Inflammatory macrophage treated with lipopolysaccharide for 4 hours (primary cell): ENCODE measurements around the gene PPARG.
A peak's percentile ranks its signal among the peaks of the same experiment; 100 is the strongest.

ENCODE experiments used
- DNase-seq: peaks from one replicate; pipeline ENCODE4 v3.0.0-alpha.2; 2020

Gene PPARG

DNA sequence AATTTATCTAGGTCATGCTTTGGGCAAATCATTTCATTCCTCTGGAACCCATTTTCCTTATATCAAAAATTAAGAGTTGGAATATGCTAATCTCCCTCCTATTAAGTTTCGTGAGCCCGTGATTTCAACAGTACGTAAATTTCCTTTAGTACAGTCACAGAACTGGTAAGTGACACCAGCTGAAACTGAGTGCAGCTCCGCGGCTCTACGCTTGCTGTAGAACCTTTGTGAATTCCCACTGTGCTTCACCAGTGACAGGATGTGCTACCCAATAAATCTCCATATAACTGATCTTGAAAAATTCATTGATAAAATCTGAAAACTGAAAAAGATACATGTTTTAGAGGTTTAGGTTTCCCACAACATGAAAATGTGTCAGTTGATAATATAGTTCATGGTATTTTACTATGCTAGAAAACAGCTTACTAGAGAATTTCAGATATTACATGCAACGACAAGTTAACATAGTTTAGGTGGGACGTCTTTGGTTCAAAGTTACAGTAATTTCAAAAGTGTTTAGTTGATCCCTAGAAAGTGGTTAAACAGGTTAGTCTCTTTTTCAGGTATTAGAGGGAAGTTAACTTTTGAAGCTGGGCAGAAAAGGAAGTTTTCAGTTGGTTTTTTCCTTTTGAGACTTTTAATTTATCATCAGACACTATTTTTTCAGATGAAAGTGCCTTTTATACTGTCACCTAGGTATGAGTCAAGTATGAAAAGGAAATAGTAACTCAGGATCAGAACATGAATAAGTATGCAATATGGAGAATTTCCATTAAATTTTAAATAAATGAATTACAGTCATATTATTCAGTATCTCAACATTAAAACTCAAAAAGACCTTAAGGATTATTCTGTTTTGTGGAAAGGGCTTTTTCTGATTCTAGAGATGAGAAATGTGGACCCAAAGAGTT is 57.0 kb downstream of the PPARG start:
- no peak for DNase-seq

DNA sequence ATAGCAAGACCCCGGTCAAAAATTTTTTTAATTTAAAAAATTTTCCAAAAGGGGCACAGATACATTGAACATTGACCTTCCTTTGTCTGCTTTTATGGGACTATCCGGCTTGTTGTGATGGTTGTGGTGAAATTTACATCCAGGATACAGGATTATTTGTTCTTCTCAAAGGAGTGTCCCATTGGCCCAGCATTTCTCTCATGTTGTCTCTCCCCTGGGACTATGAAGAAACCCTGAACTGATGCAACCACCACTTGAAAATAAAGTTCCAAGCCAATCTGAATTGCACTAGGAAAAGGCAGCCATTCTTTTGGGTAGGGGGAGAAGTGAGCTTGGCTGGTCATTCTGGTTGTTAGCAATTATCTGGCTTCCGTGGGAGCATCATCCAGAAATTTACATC is 58.4 kb downstream of the PPARG start:
- DNase-seq: no peak

GRCh38 chr3:12349895-12350811 is 61.3 kb downstream of the PPARG start:
- DNase-seq: peak; percentile 94

DNA sequence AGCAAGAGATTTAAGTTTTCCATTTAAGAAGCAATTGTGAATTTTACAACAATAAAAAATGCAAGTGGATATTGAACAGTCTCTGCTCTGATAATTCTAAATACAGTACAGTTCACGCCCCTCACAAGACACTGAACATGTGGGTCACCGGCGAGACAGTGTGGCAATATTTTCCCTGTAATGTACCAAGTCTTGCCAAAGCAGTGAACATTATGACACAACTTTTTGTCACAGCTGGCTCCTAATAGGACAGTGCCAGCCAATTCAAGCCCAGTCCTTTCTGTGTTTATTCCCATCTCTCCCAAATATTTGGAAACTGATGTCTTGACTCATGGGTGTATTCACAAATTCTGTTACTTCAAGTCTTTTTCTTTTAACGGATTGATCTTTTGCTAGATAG is 62.3 kb downstream of the PPARG start:
- DNase-seq: peak; percentile 94

DNA sequence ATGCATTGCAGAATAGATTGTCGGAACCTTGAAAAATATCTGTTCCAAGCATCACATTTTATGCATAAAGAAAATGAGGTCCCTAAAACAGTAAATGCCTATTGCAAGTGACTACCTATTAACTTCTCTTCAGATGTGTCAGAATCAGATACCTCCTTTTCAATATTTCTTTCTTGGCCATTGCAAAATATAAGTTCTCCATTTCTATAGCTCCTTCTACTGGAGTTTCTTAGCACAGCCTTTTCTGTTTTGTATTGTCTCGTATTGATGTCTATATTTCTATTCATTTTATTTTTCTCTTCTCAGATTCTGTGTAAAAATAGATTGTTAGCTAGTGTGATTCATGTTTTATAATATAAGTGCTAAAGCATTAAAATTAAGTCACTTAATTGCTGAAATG is 63.4 kb downstream of the PPARG start:
- DNase-seq: peak; percentile 52

DNA sequence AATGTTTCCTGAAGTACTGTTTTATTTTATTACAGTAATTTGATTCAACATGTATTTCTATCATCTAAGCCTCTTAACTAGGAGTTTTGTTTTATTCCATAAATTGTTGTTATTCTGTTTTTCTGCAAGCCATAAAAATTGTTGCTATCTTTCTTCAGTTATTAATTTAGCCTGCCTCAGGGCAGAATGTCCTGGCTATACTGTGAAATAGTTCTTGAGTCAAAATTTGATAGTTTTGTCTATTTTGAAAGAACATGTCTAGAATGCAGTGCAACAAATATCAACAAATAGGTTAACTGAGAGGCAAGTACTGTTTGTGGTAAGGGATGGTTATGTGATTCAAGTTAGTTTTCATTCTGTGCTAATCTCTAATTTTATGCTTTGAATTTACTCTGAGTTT is 63.9 kb downstream of the PPARG start:
- no peak for DNase-seq

GRCh38 chr3:12353796-12354525 is 65.1 kb downstream of the PPARG start:
- DNase-seq: peak; percentile 93

- peak; percentile 24 for DNase-seq
Measured at GRCh38 chr3:12356175-12356574, 67.3 kb downstream of the PPARG start.

GRCh38 chr3:12356996-12357395 is 68.1 kb downstream of the PPARG start:
- DNase-seq: peak; percentile 92

- DNase-seq: no peak
Measured at GRCh38 chr3:12357456-12357855, 68.6 kb downstream of the PPARG start.

DNA sequence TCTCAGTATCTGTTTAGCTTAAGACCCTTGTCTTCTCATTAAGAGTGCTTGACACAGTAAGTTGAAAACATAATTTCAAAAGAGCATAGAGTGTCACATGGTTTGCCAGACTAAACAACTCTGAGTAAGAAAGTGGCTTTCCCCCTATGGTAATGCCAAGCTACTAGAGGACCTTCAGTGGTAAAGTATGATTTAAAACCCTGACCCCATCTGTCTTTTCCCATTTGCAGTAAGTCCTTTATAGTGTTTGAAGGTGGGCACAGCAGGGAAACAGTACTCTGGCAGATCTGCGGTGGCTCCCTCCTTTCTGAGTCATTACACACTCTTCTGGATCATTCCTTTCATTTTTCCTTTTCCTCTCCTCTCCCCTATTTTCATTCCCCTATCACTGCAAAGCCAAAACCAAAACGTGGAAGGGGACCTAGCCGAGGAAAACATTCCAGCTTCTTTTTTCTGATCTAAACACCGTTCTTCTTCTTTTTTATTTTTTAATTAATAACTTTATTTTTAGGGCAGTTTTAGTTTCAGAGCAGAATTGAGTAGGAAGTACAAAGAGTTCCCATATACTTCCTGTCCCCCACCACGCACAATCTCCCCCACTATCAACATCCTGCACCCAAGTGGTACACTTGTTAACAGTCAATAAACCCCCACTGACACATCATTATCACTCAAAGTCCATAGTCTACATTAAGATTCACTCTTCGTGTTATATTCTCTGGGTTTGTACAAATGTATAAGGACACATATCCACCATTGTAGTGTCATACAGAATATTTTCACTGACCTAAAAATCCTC is 74.7 kb downstream of the PPARG start:
- peak; percentile 68 for DNase-seq

DNA sequence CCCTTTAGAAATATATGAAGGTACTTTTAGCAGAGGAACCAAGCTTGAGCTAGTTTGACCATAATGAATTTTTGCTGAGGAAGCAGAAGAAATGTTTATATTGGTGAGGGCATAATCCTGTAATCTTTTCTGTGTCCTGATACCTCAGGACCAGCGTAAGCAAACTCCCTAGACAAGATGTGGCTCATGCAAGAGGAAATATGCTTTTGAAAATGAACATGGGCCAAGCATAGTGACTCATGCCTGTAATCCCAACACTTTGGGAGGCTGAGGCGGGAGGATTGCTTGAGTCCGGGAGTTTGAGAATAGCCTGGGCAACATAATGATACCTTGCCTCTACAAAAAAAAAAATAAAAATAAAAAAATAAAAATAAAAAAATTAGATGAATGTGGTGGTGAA is 78.5 kb downstream of the PPARG start:
- DNase-seq: no peak

DNA sequence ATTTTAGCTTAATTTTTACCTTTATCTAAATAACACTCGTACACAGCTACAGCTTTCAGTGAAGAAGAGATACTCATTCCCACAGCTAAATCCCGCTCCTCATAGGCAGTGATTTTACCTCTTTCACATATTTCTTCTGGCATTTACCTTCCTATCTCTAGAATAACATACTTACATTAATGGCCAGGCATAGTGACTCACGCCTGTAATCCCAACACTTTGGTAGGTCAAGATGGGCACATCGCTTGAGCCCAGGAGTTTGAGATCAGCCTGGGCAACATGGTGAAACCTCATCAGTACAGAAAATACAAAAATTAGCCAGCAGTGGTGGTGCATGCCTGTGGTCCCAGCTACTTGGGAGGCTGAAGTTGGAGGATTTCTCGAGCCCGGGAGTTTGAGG is 80.2 kb downstream of the PPARG start:
- DNase-seq: no peak

DNA sequence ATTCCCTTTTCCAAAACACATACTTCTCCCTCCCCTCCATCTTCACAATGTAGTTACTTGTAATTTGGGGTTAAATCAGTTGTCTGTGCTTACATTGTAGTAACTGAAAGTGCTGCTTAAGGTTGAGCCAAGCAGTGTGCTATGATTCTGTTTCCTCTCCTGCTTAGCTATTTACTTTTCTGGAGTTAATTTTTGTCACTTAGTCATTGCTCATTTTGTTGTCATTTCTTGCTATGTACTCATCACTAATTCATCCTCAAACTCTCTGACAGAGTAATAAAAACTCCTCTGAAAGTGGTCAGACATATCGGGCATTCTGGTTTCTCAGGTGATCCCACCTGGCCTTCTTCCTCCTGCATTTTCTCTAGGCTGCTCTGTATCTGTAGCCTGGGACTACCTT is 80.7 kb downstream of the PPARG start:
- no peak for DNase-seq

- DNase-seq: peak; percentile 31
Measured at GRCh38 chr3:12370758-12371157, 81.9 kb downstream of the PPARG start.

DNA sequence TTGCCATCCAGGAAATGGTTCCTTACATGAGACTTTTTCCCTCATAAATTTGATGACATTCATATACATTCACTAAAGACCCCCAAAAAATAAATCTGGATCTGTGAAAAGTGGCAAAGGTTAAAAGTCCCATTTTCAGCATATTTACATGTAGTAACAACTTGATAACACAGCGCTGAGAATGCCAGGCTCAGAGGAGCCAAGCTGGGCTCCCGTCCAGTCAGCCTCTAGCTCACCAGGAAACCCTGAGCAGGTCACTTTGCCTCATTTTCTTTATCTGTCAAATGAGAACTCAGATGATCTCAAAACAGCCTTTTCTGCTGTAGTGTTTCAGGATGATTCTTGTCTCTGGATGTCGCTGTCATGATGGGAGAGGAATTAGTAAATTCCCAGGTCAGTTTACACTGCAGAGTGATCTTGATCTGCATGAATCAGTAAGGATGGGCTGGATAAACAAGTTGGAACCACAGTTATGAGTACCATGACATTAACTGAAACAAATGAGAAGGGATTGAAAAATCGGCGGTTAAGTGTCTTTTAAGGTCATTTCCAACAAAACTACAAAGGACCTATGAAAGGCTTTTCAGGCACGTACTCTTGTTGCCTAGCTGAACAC is 82.8 kb downstream of the PPARG start:
- no peak for DNase-seq

- peak; percentile 73 for DNase-seq
Measured at GRCh38 chr3:12372741-12373280, 83.9 kb downstream of the PPARG start.

DNA sequence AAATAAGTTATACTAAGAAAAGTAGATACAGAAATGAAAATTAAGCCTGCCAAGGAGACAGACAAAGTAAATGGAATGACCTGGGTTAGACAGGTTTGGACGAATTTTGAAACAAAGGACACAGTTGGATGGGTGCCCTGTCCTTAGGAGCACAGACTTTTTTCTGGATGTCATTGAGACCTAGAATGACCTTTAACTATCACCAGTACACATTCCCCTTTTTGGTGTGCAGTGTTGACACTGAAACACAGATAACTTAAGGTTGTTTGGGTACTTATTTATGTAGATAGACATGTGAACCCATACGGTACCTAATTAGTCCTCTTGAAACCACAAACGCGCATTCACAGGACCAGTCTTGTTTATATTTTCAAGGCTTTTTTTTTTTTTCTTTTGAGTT is 86.7 kb downstream of the PPARG start:
- DNase-seq: no peak

DNA sequence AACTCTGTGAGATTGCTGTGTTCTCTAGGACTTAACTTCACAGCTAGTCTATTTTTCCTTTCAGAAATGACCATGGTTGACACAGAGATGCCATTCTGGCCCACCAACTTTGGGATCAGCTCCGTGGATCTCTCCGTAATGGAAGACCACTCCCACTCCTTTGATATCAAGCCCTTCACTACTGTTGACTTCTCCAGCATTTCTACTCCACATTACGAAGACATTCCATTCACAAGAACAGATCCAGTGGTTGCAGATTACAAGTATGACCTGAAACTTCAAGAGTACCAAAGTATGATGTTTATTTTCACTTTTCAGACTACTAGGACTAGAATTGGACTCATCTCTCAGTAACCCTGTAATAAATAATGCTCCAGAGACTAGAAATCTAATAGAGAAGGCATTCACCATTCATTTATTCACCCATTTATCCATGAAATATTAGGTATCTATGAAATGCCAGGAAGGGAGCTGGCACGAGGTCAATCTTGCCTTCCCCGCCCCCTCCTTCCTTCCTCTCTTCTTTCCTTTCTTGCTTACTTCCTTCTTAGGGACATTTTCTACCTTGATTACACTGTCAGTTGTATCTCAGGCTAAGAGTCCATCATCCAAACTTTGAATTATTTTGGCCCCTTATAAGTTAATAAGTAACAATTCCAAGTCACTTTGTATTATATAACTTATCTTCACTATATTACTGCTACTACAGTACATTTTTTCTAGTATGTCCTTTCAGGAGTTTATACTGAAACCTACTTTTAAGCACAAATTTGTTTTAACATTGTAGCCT is 91.0 kb downstream of the PPARG start:
- DNase-seq: no peak

DNA sequence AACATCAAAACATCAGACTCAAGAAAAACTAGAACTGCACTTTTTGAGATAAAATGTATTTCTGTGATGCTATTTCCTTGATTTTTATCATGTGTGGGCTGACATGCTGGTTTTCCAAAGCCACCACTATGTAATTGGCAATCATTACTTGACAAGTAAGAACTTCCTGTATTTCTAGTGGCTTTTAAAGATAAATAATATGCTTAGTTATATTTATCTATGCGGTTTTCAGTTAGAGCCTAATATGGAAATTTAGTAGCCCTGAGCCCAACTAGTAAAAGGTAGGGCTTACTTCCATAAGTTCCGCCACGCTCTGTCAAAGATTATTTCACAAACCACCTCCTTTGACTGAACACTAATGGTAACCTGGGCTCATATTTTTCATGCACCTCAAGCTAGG is 91.6 kb downstream of the PPARG start:
- DNase-seq: no peak

GRCh38 chr3:12381199-12381598 is 92.3 kb downstream of the PPARG start:
- DNase-seq: no peak
